Measurements from ENCODE around the gene SLC16A7. TPM values are rescaled to one million over a fixed set of nuclear protein-coding genes. Genes with fewer than 3 reads are reported as not detected.

Gene SLC16A7
- total and polyA plus RNA-seq, 10 of the 15 experiments (the other 5 are each of a cell fraction or from before 2014, with no cell fraction given), result 1.5 to 12.9 (median 6.7) TPM

DNA sequence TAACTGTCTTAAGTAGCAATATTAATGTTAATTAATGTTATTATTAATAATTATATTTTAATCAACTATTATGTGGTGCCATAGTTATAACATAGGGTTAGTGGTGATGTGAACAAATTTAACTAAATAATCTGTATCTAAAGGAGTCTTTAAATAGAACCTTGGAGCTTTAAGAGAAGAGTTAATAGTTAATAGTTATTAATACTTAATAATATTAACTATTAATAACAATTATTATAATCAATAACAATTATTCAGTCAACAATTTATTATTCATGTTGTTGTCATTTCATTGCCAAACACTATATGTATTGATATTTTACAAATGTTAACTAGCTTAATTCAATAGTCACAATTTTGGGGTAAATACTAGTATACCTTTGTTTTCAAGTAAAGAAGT is 58.2 kb downstream of the SLC16A7 start (continued):
- TF ChIP-seq RUNX3 (IDR thresholded peaks at IDR 0.05; ENCODE audit: low read length) (no peak), NFYA (IDR thresholded peaks at IDR 0.05; ENCODE audit: borderline replicate concordance, low read depth, low read length) (no peak), SMC3 (IDR thresholded peaks at IDR 0.05; ENCODE audit: borderline replicate concordance, low read length) (no peak)

DNA sequence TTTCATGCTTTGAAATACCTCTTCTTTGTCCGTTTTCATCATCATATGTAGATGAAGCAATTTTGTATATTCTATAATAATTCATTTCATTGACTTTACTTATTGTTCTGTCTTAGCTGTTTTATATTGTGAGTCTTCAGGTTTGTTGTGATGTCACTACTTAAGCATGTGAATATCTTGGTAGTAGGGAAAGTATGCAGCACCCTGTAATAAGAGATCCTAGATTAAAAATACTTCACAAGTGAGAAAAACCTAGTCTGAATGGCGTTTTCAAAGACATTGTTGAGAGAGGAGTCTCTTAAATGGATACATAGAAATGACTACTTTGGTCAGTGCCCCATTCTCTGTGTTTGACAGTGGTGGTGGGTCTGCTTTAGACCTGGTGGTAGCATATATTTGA is 61.4 kb downstream of the SLC16A7 start:
- no peaks in the 10 kb centered on the region for H3K79me2 ChIP-seq (ENCODE audit: control insufficient read depth, insufficient read depth, low read length)
- in situ Hi-C loops (cut with MboI), result no loop called here
- ChIA-PET POLR2A (no interaction called here), CTCF (interaction anchor here (1.2 kb wide), 1 partner anchor 8 kb away, joined by 4 read pairs; no protein-coding TSS in a partner anchor), RAD21 (ENCODE audit: unreplicated experiment) (no interaction called here), SMC1A (ENCODE audit: uncharacterized antibody, unreplicated experiment) (no interaction called here)
- intact Hi-C loops (cut with micrococcal nuclease; ENCODE audit: unreplicated experiment), result no loop called here
- H2AFZ ChIP-seq (ENCODE audit: control insufficient read depth, low read depth, low read length), result no peak overlapping the region
- BruUV-seq (replicated peaks), result no TSS peak
- H3K4me2 ChIP-seq (ENCODE audit: control insufficient read depth, insufficient read depth), result no peak overlapping the region
- H3K4me3 ChIP-seq, result no peak overlapping the region
- H3K9me3 ChIP-seq (replicated peaks; ENCODE audit: control insufficient read depth, insufficient read depth, low read length), result no peaks in the 10 kb centered on the region
- H3K27ac ChIP-seq (ENCODE audit: control insufficient read depth, insufficient read depth), result no peak overlapping the region
- 33% methylated on average over 2 of the region's 2 CpGs for WGBS (ENCODE audit: insufficient coverage, insufficient replicate concordance, low lambda C conversion rate, missing lambda C conversion rate)
- no peak overlapping the region for H3K9ac ChIP-seq (ENCODE audit: control insufficient read depth, insufficient read depth, low read length)
- no peaks in the 10 kb centered on the region for H4K20me1 ChIP-seq (ENCODE audit: control insufficient read depth, insufficient read depth)
- no peak for TF ChIP-seq DPF2 (IDR thresholded peaks at IDR 0.05)
- TF ChIP-seq, protein P1, sequence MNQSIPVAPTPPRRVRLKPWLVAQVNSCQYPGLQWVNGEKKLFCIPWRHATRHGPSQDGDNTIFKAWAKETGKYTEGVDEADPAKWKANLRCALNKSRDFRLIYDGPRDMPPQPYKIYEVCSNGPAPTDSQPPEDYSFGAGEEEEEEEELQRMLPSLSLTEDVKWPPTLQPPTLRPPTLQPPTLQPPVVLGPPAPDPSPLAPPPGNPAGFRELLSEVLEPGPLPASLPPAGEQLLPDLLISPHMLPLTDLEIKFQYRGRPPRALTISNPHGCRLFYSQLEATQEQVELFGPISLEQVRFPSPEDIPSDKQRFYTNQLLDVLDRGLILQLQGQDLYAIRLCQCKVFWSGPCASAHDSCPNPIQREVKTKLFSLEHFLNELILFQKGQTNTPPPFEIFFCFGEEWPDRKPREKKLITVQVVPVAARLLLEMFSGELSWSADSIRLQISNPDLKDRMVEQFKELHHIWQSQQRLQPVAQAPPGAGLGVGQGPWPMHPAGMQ (IDR thresholded peaks at IDR 0.05; ENCODE audit: borderline replicate concordance), result no peak
- no peak for TF ChIP-seq HDAC6 (IDR thresholded peaks at IDR 0.05; ENCODE audit: unreplicated experiment)
- TF ChIP-seq EP300 (IDR thresholded peaks at IDR 0.05; ENCODE audit: borderline replicate concordance in 1 of 2, control insufficient read depth in 1 of 2, low read depth in 2 of 2, low read length in 2 of 2), result no peak
- no peak for TF ChIP-seq MTA2 (IDR thresholded peaks at IDR 0.05; ENCODE audit: low read depth)
- TF ChIP-seq NBN (IDR thresholded peaks at IDR 0.05), result no peak
- TF ChIP-seq HDAC2 (IDR thresholded peaks at IDR 0.05), result no peak
- no peak for TF ChIP-seq EZH2 (IDR thresholded peaks at IDR 0.05; ENCODE audit: borderline replicate concordance, control insufficient read depth, low read depth, low read length)
- no peak for TF ChIP-seq SREBF2 (IDR thresholded peaks at IDR 0.05; ENCODE audit: low read length)
- TF ChIP-seq RB1 (IDR thresholded peaks at IDR 0.05; ENCODE audit: borderline replicate concordance), result no peak
- no peak for TF ChIP-seq HDGF (IDR thresholded peaks at IDR 0.05)
- no peak for TF ChIP-seq KAT2A (conservative IDR thresholded peaks at IDR 0.05; ENCODE audit: control insufficient read depth, low read depth, low read length)
- TF ChIP-seq, protein P2, sequence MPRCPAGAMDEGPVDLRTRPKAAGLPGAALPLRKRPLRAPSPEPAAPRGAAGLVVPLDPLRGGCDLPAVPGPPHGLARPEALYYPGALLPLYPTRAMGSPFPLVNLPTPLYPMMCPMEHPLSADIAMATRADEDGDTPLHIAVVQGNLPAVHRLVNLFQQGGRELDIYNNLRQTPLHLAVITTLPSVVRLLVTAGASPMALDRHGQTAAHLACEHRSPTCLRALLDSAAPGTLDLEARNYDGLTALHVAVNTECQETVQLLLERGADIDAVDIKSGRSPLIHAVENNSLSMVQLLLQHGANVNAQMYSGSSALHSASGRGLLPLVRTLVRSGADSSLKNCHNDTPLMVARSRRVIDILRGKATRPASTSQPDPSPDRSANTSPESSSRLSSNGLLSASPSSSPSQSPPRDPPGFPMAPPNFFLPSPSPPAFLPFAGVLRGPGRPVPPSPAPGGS (IDR thresholded peaks at IDR 0.05; ENCODE audit: borderline replicate concordance, insufficient read depth, low read depth, low read length, poor library complexity, severe bottlenecking), result no peak
- TF ChIP-seq FOXK2 (IDR thresholded peaks at IDR 0.05), result no peak
- TF ChIP-seq, protein P3, sequence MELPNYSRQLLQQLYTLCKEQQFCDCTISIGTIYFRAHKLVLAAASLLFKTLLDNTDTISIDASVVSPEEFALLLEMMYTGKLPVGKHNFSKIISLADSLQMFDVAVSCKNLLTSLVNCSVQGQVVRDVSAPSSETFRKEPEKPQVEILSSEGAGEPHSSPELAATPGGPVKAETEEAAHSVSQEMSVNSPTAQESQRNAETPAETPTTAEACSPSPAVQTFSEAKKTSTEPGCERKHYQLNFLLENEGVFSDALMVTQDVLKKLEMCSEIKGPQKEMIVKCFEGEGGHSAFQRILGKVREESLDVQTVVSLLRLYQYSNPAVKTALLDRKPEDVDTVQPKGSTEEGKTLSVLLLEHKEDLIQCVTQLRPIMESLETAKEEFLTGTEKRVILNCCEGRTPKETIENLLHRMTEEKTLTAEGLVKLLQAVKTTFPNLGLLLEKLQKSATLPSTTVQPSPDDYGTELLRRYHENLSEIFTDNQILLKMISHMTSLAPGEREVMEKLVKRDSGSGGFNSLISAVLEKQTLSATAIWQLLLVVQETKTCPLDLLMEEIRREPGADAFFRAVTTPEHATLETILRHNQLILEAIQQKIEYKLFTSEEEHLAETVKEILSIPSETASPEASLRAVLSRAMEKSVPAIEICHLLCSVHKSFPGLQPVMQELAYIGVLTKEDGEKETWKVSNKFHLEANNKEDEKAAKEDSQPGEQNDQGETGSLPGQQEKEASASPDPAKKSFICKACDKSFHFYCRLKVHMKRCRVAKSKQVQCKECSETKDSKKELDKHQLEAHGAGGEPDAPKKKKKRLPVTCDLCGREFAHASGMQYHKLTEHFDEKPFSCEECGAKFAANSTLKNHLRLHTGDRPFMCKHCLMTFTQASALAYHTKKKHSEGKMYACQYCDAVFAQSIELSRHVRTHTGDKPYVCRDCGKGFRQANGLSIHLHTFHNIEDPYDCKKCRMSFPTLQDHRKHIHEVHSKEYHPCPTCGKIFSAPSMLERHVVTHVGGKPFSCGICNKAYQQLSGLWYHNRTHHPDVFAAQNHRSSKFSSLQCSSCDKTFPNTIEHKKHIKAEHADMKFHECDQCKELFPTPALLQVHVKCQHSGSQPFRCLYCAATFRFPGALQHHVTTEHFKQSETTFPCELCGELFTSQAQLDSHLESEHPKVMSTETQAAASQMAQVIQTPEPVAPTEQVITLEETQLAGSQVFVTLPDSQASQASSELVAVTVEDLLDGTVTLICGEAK (IDR thresholded peaks at IDR 0.05; ENCODE audit: borderline replicate concordance), result no peak
- no peaks in the 10 kb centered on the region; a peak in 2 of 4 replicates for H3K36me3 ChIP-seq (ENCODE audit: control insufficient read depth in 2 of 2, insufficient read depth in 2 of 2, low read length in 1 of 2)
- H3K27me3 ChIP-seq (replicated peaks in 1 of 2; ENCODE audit: control insufficient read depth in 2 of 2, insufficient read depth in 2 of 2, low read length in 1 of 2), result no peaks in the 10 kb centered on the region
- H3K4me1 ChIP-seq (ENCODE audit: control insufficient read depth, insufficient read depth, low read length), result no peaks in the 10 kb centered on the region
- DNase-seq (ENCODE audit: low read depth, low spot score), result no peak
- FAIRE-seq, result no peak
- ATAC-seq, result no peak
